ENCODE data around the gene ROR2.
"Not testable (repeated sequence)": the region's sequence is repeated elsewhere in the genome, so short reads cannot be mapped to it uniquely, and the experiment has no call there.

ROR2 gene

DNA sequence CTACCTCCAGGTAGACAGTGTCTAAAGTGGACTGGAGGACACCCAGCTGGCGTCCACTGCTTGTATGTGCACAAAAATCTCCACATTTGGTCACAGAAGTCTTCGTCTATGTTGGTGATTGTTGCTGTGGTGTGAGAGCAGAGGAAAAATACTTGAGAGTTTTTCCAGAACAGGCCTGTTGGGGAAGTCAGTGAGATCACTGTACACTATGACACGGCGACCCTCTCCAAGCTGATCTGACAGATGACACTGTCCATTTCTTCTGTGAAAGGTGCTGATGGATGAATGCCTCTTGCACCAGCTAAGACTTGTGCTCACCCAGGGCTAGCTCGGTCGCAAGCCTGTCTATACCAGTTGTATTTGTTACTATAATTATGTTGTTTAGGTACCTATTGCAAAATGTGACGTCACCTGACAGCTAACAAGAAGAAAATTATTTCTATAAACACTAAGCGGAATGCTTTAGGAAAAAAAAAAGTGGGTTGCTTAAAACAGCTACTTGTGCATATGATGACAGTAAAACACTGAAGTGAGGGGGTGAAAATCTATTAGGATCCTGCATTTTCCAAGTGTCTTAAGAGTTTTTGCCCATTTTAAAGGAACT lies 142.3 kb downstream of the ROR2 start:
- Mint-ChIP-seq H3K4me1 (no peaks in the 10 kb centered on the region), H3K27ac (ENCODE audit: low read depth) (no peak overlapping the region), H3K9me3 (no peaks in the 10 kb centered on the region), H3K36me3 (ENCODE audit: insufficient read depth) (no peaks in the 10 kb centered on the region), H3K27me3 (peaks cover 64% of the 10 kb centered on the region), H3K4me3 (no peak overlapping the region)
- ATAC-seq (replicated peaks; ENCODE audit: extremely low read depth, poor library complexity, severe bottlenecking) (no peak), DNase-seq (ENCODE audit: low spot score in 2 of 2) (no peak)

GRCh38 chr9:91805031-91805430 lies 145.0 kb downstream of the ROR2 start:
- H3K4me3 Mint-ChIP-seq: no peak overlapping the region
- H3K36me3 Mint-ChIP-seq (ENCODE audit: insufficient read depth): no peaks in the 10 kb centered on the region
- H3K27ac Mint-ChIP-seq (ENCODE audit: low read depth): no peak overlapping the region
- H3K27me3 Mint-ChIP-seq: peaks cover 71% of the 10 kb centered on the region
- ATAC-seq (replicated peaks; ENCODE audit: extremely low read depth, poor library complexity, severe bottlenecking) (no peak), DNase-seq (ENCODE audit: low spot score in 2 of 2) (no peak)
- H3K4me1 Mint-ChIP-seq: no peaks in the 10 kb centered on the region
- no peaks in the 10 kb centered on the region for H3K9me3 Mint-ChIP-seq

GRCh38 chr9:91803970-91804752 lies 145.9 kb downstream of the ROR2 start:
- ATAC-seq (replicated peaks; ENCODE audit: extremely low read depth, poor library complexity, severe bottlenecking): no peak

GRCh38 chr9:91803151-91803940 lies 146.7 kb downstream of the ROR2 start:
- ATAC-seq (replicated peaks; ENCODE audit: extremely low read depth, poor library complexity, severe bottlenecking) (no peak), DNase-seq (ENCODE audit: low spot score in 2 of 2) (no peak)
- H3K4me3 Mint-ChIP-seq: no peak overlapping the region

More at GRCh38 chr9:91803970-91804752, 145.9 kb downstream of the ROR2 start:
- no peak for DNase-seq (ENCODE audit: low spot score in 2 of 2)
- Mint-ChIP-seq H3K9me3 (no peaks in the 10 kb centered on the region), H3K36me3 (ENCODE audit: insufficient read depth) (peaks cover 2% of the 10 kb centered on the region), H3K27ac (ENCODE audit: low read depth) (no peak overlapping the region), H3K4me1 (peaks cover 8% of the 10 kb centered on the region), H3K4me3 (no peak overlapping the region), H3K27me3 (peaks cover 67% of the 10 kb centered on the region)

GRCh38 chr9:91802391-91802790 lies 147.6 kb downstream of the ROR2 start:
- Mint-ChIP-seq H3K27me3 (peaks cover 51% of the 10 kb centered on the region), H3K4me1 (peaks cover 15% of the 10 kb centered on the region), H3K36me3 (ENCODE audit: insufficient read depth) (peaks cover 14% of the 10 kb centered on the region), H3K4me3 (no peak overlapping the region), H3K27ac (ENCODE audit: low read depth) (no peak overlapping the region), H3K9me3 (no peaks in the 10 kb centered on the region)
- DNase-seq (ENCODE audit: low spot score in 2 of 2) (no peak), ATAC-seq (replicated peaks; ENCODE audit: extremely low read depth, poor library complexity, severe bottlenecking) (no peak)

More at GRCh38 chr9:91803151-91803940, 146.7 kb downstream of the ROR2 start:
- H3K27ac Mint-ChIP-seq (ENCODE audit: low read depth): no peak overlapping the region
- peaks cover 15% of the 10 kb centered on the region for H3K4me1 Mint-ChIP-seq
- no peaks in the 10 kb centered on the region for H3K9me3 Mint-ChIP-seq
- H3K36me3 Mint-ChIP-seq (ENCODE audit: insufficient read depth): peaks cover 9% of the 10 kb centered on the region
- peaks cover 61% of the 10 kb centered on the region for H3K27me3 Mint-ChIP-seq

DNA sequence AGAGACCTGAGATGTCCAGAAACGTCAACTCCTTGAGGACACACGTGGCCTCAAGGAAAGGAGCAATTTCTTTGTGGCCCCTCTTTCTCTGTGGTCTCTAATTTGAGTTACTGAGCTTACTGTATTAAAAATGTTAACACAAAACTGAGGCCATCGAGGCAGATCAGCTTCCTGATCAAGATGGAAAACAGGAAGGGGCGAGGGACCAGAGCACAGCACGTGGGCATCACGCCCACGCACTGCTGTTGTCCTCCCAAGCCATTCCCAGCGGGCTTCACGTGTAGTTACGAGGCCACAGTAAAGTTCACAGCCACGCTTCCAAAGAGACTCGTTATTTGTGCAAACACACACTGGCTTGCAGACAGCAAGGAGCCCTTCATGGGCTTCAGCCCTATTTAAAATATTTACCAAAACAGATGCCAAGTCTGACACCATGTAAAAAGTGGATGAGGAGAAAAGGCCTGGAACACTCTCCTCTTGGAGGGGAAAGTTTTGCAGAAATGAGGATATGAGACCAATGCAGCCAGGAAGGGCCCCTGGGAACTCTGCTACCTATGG lies 149.5 kb downstream of the ROR2 start:
- Mint-ChIP-seq H3K4me1 (peaks cover 20% of the 10 kb centered on the region), H3K9me3 (no peaks in the 10 kb centered on the region), H3K27ac (ENCODE audit: low read depth) (no peak overlapping the region), H3K27me3 (peaks cover 33% of the 10 kb centered on the region), H3K36me3 (ENCODE audit: insufficient read depth) (peaks cover 20% of the 10 kb centered on the region), H3K4me3 (peak overlapping the region; percentile 16)
- ATAC-seq (replicated peaks; ENCODE audit: extremely low read depth, poor library complexity, severe bottlenecking) (no peak), DNase-seq (ENCODE audit: low spot score in 2 of 2) (no peak)

GRCh38 chr9:91799113-91799744 lies 150.8 kb downstream of the ROR2 start:
- peak overlapping the region; percentile 74 for H3K4me3 Mint-ChIP-seq
- peak overlapping the region; percentile 89 for H3K27ac Mint-ChIP-seq (ENCODE audit: low read depth)
- H3K4me1 Mint-ChIP-seq: peaks cover 20% of the 10 kb centered on the region
- peaks cover 20% of the 10 kb centered on the region for H3K36me3 Mint-ChIP-seq (ENCODE audit: insufficient read depth)
- H3K27me3 Mint-ChIP-seq: peaks cover 21% of the 10 kb centered on the region
- no peaks in the 10 kb centered on the region for H3K9me3 Mint-ChIP-seq
- no peak for ATAC-seq (replicated peaks; ENCODE audit: extremely low read depth, poor library complexity, severe bottlenecking)
- no peak for DNase-seq (ENCODE audit: low spot score in 2 of 2)

DNA sequence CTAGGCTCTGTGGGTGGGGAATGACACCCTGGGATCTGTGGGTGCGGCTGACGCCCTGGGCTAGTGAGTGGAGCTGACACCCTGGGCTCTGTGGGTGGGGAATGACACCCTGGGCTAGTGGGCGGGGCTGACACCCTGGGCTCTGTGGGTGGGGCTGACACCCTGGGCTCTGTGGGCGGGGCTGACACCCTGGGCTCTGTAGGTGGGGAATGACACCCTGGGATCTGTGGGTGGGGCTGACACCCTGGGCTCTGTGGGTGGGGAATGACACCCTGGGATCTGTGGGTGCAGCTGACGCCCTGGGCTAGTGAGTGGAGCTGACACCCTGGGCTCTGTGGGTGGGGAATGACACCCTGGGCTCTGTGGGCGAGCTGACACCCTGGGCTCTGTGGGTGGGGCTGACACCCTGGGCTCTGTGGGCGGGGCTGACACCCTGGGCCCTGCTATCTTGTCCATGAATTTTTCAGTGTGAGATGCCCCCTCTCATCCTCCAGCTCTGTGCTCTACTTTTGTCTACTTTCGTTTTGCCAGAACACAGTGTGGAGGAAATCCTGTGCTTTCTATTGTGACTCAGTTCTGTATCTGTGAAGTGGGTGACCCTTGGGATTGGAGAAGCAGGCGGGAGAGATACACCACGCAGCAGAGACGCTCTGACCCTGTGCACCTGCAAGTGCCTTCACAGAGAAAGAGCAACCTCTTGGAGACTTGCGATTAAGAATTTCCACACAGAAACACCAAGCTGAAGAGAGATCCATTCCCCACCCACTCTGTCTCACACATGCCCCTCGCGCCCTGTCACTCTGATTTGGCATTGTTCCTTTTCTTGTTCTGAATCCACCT lies 151.5 kb downstream of the ROR2 start:
- H3K27me3 Mint-ChIP-seq: peaks cover 14% of the 10 kb centered on the region
- not testable (repeated sequence) for H3K9me3 Mint-ChIP-seq
- H3K27ac Mint-ChIP-seq (ENCODE audit: low read depth): peak overlapping the region; percentile 89
- peak overlapping the region; percentile 74 for H3K4me3 Mint-ChIP-seq
- H3K4me1 Mint-ChIP-seq: peaks cover 20% of the 10 kb centered on the region
- peaks cover 20% of the 10 kb centered on the region for H3K36me3 Mint-ChIP-seq (ENCODE audit: insufficient read depth)
- peak; percentile 55 to 88 for DNase-seq (ENCODE audit: low spot score in 2 of 2)
- peak; percentile 80 for ATAC-seq (replicated peaks; ENCODE audit: extremely low read depth, poor library complexity, severe bottlenecking)

DNA sequence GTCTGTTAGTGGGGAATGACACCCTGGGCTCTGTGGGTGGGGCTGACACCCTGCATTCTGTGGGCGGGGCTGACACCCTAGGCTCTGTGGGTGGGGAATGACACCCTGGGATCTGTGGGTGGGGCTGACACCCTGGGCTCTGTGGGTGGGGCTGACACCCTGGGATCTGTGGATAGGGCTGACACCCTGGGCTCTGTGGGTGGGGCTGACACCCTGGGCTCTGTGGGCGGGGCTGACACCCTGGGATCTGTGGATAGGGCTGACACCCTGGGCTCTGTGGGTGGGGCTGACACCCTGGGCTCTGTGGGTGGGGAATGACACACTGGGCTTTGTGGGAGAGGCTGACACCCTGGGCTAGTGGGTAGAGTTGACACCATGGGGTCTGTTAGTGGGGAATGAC lies 152.5 kb downstream of the ROR2 start:
- H3K4me3 Mint-ChIP-seq; H3K9me3 Mint-ChIP-seq; H3K27ac Mint-ChIP-seq (ENCODE audit: low read depth); ATAC-seq (replicated peaks; ENCODE audit: extremely low read depth, poor library complexity, severe bottlenecking); H3K27me3 Mint-ChIP-seq: not testable (repeated sequence)
- peaks cover 20% of the 10 kb centered on the region for H3K36me3 Mint-ChIP-seq (ENCODE audit: insufficient read depth)
- H3K4me1 Mint-ChIP-seq: peaks cover 20% of the 10 kb centered on the region
- peak in 1 of 2 donors; percentile 41 for DNase-seq (ENCODE audit: low spot score in 2 of 2)

DNA sequence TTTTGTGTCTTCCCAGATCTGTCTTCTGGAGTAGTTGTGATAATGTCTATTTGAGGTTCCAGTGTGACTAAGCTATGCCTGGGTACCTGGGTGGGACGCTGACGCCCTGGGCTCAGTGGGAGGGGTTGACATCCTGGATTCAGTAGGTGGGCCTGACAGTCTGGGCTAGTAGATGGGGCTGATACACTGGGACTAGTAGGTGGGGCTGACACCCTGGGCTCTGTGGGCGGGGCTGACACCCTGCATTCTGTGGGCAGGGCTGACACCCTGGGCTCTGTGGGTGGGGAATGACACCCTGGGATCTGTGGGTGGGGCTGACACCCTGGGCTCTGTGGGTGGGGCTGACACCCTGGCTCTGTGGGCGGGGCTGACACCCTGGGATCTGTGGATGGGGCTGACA lies 153.5 kb downstream of the ROR2 start:
- H3K4me1 Mint-ChIP-seq: peaks cover 20% of the 10 kb centered on the region
- H3K36me3 Mint-ChIP-seq (ENCODE audit: insufficient read depth): peaks cover 20% of the 10 kb centered on the region
- H3K27ac Mint-ChIP-seq (ENCODE audit: low read depth): peak overlapping the region; percentile 91
- H3K9me3 Mint-ChIP-seq, H3K27me3 Mint-ChIP-seq, H3K4me3 Mint-ChIP-seq: not testable (repeated sequence)
- DNase-seq (ENCODE audit: low spot score in 2 of 2) (peak in 1 of 2 donors; percentile 53), ATAC-seq (replicated peaks; ENCODE audit: extremely low read depth, poor library complexity, severe bottlenecking) (peak; percentile 17)

GRCh38 chr9:91795598-91796241 lies 154.3 kb downstream of the ROR2 start:
- peak overlapping the region; percentile 91 for H3K27ac Mint-ChIP-seq (ENCODE audit: low read depth)
- no peak for ATAC-seq (replicated peaks; ENCODE audit: extremely low read depth, poor library complexity, severe bottlenecking)

More at GRCh38 chr9:91795598-91796241, 154.3 kb downstream of the ROR2 start:
- peaks cover 20% of the 10 kb centered on the region for H3K4me1 Mint-ChIP-seq
- H3K36me3 Mint-ChIP-seq (ENCODE audit: insufficient read depth): peaks cover 20% of the 10 kb centered on the region
- no peak for DNase-seq (ENCODE audit: low spot score in 2 of 2)
- no peaks in the 10 kb centered on the region for H3K27me3 Mint-ChIP-seq
- no peaks in the 10 kb centered on the region for H3K9me3 Mint-ChIP-seq
- H3K4me3 Mint-ChIP-seq: no peak overlapping the region

All from central memory CD8-positive, alpha-beta T cell (primary cell).